Measurements from ENCODE around the gene CENPH. TPM values are rescaled to one million over a fixed set of nuclear protein-coding genes. Genes with fewer than 3 reads are reported as not detected.

The CENPH gene
- total and polyA plus RNA-seq, 8 donors: 4.1 to 30.9 (median 19.4) TPM

DNA sequence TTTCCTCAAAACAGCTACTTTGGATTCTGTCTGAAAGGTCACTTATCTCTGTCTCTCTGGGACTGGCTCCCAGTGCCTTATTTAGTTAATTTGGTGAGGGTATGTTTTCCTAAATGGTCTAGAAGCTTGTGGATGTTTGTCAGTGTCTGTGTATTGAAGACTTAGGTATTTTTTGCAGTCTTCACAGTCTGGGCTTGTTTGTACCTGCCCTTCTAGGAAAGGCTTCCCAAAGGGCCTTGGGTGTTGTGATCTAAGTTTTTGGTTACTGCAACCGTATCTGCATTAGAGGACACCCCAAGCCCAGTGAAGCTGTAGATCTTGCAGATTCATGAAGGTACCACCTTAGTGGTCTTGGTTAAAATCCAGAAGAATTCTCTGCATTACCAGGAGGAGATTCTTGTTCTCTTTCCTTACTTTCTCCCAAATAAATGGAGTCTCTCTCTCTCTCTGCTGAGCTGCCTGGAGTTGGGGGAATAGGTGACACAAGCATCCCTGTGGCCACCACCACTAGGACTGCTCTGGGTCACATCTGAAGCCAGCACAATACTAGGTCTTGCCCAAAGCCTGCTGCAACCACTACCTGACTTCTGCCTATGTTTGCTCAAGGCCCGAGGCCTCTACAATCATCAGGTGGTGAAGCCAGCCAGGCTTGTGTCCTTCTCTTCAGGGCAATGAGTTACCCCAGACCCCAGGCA lies 40.3 kb upstream of the CENPH start:
- H3K4me3 ChIP-seq: no peak overlapping the region
- ATAC-seq (no peak), DNase-seq (no peak)
- TF ChIP-seq, protein P1, sequence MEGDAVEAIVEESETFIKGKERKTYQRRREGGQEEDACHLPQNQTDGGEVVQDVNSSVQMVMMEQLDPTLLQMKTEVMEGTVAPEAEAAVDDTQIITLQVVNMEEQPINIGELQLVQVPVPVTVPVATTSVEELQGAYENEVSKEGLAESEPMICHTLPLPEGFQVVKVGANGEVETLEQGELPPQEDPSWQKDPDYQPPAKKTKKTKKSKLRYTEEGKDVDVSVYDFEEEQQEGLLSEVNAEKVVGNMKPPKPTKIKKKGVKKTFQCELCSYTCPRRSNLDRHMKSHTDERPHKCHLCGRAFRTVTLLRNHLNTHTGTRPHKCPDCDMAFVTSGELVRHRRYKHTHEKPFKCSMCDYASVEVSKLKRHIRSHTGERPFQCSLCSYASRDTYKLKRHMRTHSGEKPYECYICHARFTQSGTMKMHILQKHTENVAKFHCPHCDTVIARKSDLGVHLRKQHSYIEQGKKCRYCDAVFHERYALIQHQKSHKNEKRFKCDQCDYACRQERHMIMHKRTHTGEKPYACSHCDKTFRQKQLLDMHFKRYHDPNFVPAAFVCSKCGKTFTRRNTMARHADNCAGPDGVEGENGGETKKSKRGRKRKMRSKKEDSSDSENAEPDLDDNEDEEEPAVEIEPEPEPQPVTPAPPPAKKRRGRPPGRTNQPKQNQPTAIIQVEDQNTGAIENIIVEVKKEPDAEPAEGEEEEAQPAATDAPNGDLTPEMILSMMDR (IDR thresholded peaks at IDR 0.05): no peak
- no peak overlapping the region for H3K27ac ChIP-seq
- intact Hi-C loops (cut with DNase I): no loop called here
- H3K9me3 ChIP-seq: no peaks in the 10 kb centered on the region
- no peaks in the 10 kb centered on the region for H3K36me3 ChIP-seq
- H3K4me1 ChIP-seq: no peaks in the 10 kb centered on the region
- no peaks in the 10 kb centered on the region for H3K27me3 ChIP-seq

DNA sequence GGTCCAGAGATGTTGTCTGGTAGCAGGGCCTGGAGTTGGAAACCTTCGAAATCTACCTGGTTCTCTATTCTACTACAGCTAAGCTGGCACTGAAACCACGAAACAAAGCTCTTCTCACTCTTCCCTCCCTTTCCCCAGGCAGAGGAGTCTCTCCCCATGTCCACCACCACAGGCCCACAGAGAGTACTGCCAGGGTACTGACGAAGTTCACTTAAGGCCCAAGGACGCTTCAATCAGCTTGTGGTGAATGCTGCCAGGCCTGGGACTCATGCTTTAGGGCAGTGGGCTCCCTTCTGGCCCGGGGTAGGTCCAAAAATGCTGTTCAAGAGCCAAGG lies 39.7 kb upstream of the CENPH start:
- Histone ChIP-seq H3K9me3 (no peaks in the 10 kb centered on the region), H3K27ac (no peak overlapping the region), H3K4me3 (no peak overlapping the region), H3K4me1 (no peaks in the 10 kb centered on the region), H3K36me3 (no peaks in the 10 kb centered on the region), H3K27me3 (no peaks in the 10 kb centered on the region)
- intact Hi-C loops (cut with DNase I): no loop called here
- no peak for ATAC-seq
- TF ChIP-seq, protein P1 (IDR thresholded peaks at IDR 0.05): no peak
- no peak for DNase-seq

DNA sequence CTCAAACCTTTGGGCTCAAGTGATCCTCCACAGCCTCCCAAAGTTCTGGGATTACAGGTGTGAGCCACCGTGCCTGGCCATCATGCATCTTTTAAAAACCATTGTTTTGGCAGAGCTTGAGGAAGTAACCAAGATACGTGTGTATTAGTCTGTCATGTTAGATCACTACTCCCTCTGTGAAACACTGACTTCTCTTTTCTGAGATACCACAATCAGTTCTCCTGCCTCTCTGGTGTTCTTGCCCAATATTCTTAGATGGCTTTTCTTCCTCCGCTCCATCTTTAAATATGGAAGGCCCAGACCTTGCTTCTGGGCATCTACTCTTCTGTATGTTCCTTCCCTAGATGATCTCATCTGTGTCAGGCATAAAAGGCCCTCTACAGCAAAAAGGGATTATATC lies 36.7 kb upstream of the CENPH start:
- TF ChIP-seq, protein P1 (IDR thresholded peaks at IDR 0.05): no peak

DNA sequence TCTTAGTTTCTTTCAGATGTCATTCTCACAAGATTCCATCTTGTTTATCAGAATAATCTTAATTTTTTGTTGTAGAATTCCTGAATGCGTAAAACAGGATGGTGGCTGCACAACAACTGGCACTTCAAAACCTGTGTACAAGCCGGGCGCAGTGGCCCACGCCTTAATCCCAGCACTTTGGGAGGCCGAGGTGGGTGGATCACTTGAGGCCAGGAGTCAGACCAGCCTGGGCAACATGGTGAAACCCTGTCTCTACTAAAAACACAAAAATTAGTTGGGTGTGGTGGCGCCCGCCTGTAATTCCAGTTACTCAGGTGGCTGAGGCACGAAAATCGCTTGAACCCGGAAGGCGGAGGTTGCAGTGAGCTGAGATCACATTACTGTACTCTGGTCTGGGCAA lies 32.9 kb upstream of the CENPH start:
- intact Hi-C loops (cut with DNase I): no loop called here
- Histone ChIP-seq H3K9me3 (no peaks in the 10 kb centered on the region), H3K27ac (no peak overlapping the region), H3K4me3 (no peak overlapping the region), H3K36me3 (no peaks in the 10 kb centered on the region), H3K4me1 (no peaks in the 10 kb centered on the region), H3K27me3 (no peaks in the 10 kb centered on the region)
- DNase-seq (no peak), ATAC-seq (no peak)
- TF ChIP-seq, protein P1 (IDR thresholded peaks at IDR 0.05): no peak

More for the DNA sequence above, 36.7 kb upstream of the CENPH start:
- no peak for DNase-seq
- no peaks in the 10 kb centered on the region for H3K9me3 ChIP-seq
- H3K27me3 ChIP-seq: no peaks in the 10 kb centered on the region
- no peak overlapping the region for H3K4me3 ChIP-seq
- H3K27ac ChIP-seq: no peak overlapping the region
- no peak for ATAC-seq
- intact Hi-C loops (cut with DNase I): no loop called here
- H3K36me3 ChIP-seq: no peaks in the 10 kb centered on the region
- H3K4me1 ChIP-seq: no peaks in the 10 kb centered on the region

DNA sequence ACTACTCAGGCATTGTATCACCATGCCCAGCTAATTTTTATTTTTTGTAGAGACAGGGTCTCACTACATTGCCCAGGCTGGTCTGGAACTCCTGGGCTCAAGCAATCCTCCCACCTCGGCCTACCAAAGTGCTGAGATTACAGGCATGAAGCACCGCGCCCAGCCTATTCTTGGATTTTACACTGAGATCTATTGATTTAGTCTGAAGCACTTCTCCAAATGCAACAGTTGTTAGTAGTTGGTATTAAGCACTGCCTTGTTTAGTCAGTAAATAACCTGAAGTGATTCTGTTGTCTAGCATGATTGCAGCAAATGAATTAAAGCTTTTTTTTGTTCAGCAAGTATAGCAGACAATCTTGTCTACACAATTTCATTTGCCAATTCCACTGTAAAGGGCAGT lies 31.3 kb upstream of the CENPH start:
- no peak for DNase-seq
- Histone ChIP-seq H3K27ac (no peak overlapping the region), H3K4me1 (no peaks in the 10 kb centered on the region), H3K36me3 (no peaks in the 10 kb centered on the region), H3K9me3 (no peaks in the 10 kb centered on the region), H3K27me3 (no peaks in the 10 kb centered on the region), H3K4me3 (no peak overlapping the region)
- ATAC-seq: peak; percentile 54
- TF ChIP-seq, protein P1 (IDR thresholded peaks at IDR 0.05): no peak
- intact Hi-C loops (cut with DNase I): no loop called here

Measured in left lung (tissue), 10 donors.